Activated CD4-positive, alpha-beta T cell treated with anti-CD3 and anti-CD28 coated beads, Interleukin-2, amount 50 U/mL, for 48 hours (primary cell): ENCODE measurements around the gene DNAJA1.

Source experiments
- DNase-seq, 2 experiments: peaks; one replicate each; pipeline ENCODE4 v3.0.0-alpha.2; 2020

DNAJA1 gene

GRCh38 chr9:33029231-33029786, 4.2 kb downstream of the DNAJA1 start:
- no peak for DNase-seq

DNA sequence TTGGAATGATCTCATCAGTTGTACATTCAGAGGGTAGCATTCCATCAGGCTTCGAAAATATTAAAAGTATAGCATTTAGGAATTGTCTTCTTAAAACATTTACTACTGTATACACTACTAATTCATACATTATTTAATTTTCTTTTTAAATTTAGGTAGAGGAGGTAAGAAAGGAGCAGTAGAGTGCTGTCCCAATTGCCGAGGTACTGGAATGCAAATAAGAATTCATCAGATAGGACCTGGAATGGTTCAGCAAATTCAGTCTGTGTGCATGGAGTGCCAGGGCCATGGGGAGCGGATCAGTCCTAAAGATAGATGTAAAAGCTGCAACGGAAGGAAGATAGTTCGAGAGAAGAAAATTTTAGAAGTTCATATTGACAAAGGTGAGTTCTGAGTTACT, 5.2 kb downstream of the DNAJA1 start:
- no peak for DNase-seq

- no peak for DNase-seq
Measured at GRCh38 chr9:33032292-33032691, 7.2 kb downstream of the DNAJA1 start.

DNA sequence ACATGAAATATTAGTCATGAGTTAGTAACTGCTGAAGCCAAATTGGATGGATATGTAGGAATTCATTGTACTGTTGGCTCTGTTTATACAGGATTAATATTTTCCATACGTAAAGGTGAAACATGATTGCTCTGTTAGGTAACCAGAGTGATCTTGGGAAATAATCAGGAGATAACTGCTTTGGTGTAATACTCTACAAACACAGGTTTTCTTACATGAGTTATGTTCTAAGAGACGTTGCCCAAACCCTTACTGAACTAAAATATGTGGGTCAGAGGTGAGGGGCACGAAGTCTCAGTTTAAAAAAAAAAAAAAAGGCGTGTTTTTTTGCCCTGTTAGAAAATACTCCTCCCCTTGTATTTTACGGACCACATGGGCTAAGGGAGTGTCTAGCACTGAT, 7.8 kb downstream of the DNAJA1 start:
- no peak for DNase-seq

GRCh38 chr9:33040792-33041431, 15.8 kb downstream of the DNAJA1 start:
- no peak for DNase-seq

- DNase-seq: no peak
Measured at GRCh38 chr9:33041432-33042188, 16.5 kb downstream of the DNAJA1 start.

DNA sequence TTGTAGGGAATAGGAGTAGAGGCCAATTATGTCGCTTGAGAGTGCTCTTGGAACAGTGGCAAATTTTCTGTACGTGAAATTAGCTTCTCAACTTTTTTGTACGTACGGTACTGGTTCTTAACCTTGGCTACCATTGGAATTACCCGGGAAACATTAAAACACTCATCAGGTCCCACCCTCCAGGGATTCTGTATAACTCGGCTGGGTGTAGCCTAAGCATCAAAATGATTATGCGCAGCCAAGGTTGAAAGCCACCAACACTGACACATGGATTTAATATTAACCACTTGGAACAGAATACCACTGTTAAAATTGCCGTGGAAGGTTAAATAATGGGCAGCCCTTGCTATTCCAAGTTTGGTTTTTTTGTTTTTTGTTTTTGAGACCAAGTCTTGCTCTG, 17.4 kb downstream of the DNAJA1 start:
- no peak for DNase-seq

DNA sequence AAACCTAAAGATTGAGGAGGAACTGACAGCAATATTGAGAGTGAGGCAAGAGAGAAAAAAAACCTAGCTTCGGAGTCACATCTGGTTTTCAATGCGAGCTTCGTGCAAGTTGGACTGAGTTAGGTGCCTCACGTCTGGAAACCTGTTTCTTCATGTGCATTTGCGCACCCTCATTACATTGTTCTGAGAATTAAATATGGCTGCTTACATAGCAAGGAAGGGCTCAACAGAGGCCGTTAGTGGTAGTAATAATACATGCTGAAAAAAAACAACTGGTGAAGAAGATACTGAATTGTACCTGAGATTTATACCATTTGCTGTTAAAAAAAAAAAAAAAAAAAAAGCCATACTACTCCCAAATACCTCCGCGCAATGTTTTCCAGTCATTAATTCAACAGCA, 18.6 kb downstream of the DNAJA1 start:
- DNase-seq: no peak

DNA sequence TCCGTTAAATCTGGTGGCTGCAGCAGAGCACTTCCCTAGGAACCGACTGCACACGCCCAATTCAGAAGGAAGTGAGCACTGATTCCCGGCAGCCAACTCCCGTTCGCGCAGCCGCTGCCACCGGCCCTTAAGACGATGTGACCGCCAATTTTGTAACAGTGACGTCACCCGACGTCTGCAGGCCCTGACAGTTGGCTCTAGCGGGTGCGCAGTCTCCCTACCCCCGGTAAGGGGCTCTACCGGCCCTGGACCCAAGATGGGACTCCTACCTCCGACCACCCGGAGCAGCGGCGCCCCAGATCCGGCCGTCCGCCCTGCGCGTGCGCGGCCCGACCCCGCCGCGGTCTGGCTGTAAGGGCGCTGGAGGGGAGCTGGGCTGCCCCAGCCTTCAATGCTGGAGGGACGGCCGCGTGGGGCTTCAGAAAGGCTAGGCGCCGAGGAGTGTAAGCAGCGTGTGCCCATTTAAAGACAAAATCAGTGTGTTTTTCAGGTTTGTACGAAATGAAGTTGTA, 19.1 kb downstream of the DNAJA1 start:
- peak; percentile 61 to 71 for DNase-seq

DNA sequence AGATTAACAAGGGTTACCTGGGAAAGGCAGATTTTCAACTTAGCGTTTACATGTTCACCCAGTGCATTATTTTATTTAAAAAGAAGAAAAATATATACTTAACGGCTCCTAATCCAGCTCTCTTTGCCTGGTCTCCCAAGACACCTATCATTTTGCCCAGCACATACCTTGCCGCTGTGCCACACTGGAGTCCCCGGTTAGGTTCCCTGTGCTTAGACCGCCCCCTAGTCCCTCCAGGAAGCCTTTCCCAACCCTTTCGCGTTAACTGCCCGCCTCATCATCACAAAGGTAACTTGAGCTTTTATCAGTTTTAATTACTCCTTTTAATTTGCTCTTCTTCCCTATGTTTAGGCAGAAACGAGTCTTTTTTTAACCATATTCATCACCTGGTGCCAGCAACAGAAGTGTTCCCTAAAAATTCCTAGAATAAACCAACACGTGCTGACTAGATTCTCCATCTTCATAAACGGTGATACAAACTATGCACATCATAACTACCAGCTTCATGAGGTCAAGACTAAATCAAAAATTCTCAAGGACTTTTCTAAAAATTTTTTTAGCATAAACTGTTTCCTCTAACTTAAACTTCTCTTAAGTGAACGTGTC, 19.7 kb downstream of the DNAJA1 start:
- no peak for DNase-seq

GRCh38 chr9:33046061-33046460, 21.0 kb downstream of the DNAJA1 start:
- DNase-seq: no peak

- no peak for DNase-seq
Measured at GRCh38 chr9:33048054-33048465, 23.0 kb downstream of the DNAJA1 start.

DNA sequence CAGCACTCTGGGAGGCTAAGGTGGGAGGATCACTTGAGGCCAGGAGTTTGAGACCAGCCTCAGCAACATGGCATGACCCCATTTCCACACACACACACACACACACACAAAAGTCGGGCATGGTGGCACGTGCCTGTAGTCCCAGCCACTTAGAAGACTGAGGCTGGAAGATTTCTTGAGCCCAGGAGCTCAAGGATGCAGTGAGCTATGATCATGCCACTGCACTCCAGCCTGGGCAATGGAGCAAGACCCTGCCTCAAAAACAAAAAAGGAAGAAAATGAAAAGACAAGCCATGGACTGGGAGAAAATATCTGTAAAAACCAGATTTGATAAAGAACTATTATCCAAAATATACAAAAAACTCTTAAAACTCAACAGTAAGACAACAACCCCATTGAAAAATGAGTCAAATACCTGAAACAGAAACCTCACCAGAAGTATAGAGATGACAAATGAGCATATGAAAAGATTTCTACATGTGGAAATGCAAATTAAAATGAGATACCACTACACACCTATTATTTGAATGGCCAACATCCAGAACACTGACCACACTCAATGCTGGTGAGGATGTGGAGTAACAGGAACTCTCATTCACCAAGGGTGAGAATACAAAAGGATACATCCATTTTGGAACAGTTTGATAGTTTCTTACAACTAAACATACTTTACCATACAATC, 24.7 kb downstream of the DNAJA1 start:
- no peak for DNase-seq

DNA sequence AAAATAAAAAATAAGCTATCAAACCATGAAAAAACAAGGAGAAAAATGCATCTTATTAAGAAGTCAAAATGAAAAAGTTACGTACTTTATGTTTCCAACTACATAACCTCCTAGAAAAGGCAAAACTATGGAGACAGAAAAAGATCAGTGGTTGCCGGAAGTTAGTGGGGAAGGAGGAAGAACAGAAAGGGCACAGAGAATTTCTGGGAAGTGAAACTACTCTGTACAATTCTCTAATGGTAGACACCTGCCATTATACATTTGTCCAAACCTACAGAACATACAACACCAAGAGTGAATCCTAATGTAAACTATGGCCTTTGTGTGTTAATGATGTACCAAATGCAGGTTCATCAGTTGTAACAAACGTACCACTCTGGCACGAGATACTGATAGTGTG, 26.1 kb downstream of the DNAJA1 start:
- no peak for DNase-seq

DNA sequence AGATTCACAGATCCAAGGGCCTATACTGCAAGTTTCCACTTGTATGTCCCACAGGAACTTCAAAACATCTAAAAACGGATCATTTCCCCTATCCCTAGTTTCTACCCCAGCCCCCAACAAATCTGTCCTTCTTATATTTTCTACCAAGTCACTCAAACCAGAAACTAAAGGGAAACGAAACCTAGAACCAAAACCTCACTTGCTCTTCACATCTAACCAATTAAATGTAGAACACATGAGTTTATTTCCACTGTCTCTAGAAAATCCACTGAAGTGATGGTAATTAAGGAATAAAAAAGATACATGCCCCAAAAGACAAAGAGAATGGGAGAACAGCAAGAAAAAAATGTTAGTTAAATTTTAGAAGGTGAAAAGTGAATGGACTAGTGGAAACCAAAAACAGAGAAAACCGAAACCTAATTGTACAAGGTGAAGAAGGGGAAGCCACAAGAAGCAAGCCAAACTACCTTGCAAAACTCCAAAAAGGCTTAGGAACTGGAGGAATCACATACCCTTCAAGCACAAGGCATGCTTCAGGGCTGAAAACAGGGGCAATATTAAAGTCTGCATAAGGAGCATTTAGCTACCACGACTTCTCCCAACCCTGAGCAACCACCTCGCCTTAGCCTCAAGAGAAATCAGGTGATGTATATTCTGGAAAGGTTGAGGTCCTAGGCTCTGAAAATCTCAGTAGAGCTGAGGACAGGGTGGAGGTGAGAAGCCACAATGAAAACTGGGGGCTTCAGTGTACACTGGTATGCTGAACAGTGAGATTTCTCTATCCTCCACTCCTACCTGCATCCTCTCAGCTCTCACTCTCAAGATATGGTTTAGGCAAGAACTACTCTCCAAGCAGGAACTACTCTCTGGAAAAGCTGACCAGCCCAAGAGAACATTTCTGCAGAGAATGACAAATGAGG, 40.3 kb downstream of the DNAJA1 start:
- no peak for DNase-seq

GRCh38 chr9:33068991-33069390, 43.9 kb downstream of the DNAJA1 start:
- no peak for DNase-seq

GRCh38 chr9:33076046-33077004, 51.3 kb downstream of the DNAJA1 start, which contains the start of gene SMU1:
SMU1 (minus strand) TSS chr9:33076674; CDS start chr9:33076608, 66 bp downstream.
- peak; percentile 94 to 96 for DNase-seq

GRCh38 chr9:33080534-33080933, 55.5 kb downstream of the DNAJA1 start:
- no peak for DNase-seq

- peak; percentile 55 to 64 for DNase-seq
Measured at GRCh38 chr9:33081128-33081851, 56.2 kb downstream of the DNAJA1 start.

GRCh38 chr9:33082128-33082527, 57.1 kb downstream of the DNAJA1 start:
- no peak for DNase-seq
